ENCODE data around the gene RPS6KA3.
"Not testable (repeated sequence)": the region's sequence is repeated elsewhere in the genome, so short reads cannot be mapped to it uniquely, and the experiment has no call there.

RPS6KA3 gene

GRCh38 chrX:20126833-20127232 lies 139.9 kb downstream of the RPS6KA3 start:
- H2BK15ac ChIP-seq (ENCODE audit: low read length); H2BK12ac ChIP-seq (ENCODE audit: low read length); H3K27me3 ChIP-seq (ENCODE audit: control insufficient read depth in 3 of 3, insufficient read depth in 3 of 3, low read depth in 1 of 3, low read length in 3 of 3); H4K8ac ChIP-seq (ENCODE audit: low read depth, low read length); H3K9ac ChIP-seq (ENCODE audit: low read depth, low read length, poor library complexity); H3K14ac ChIP-seq (ENCODE audit: low read length); H3K23ac ChIP-seq (ENCODE audit: low read depth, low read length, poor library complexity); H3K4ac ChIP-seq (ENCODE audit: low read length); H2BK120ac ChIP-seq (ENCODE audit: low read depth, low read length); H3K79me1 ChIP-seq (ENCODE audit: low read depth, low read length); H2AFZ ChIP-seq (ENCODE audit: low read length); H4K91ac ChIP-seq (ENCODE audit: low read depth, low read length, poor library complexity); H3K4me1 ChIP-seq (ENCODE audit: control insufficient read depth in 2 of 2, insufficient read depth in 1 of 2, low read depth in 1 of 2, low read length in 2 of 2); H3K4me2 ChIP-seq (ENCODE audit: insufficient read depth, low read length, poor library complexity, severe bottlenecking); H3K27ac ChIP-seq (replicated peaks; ENCODE audit: low read length); H3K9me3 ChIP-seq (replicated peaks in 1 of 2; ENCODE audit: control insufficient read depth in 2 of 2, insufficient read depth in 1 of 2, low read depth in 1 of 2, low read length in 2 of 2); DNase-seq (ENCODE audit: low spot score); H2AK5ac ChIP-seq (ENCODE audit: low read depth, low read length); H3K4me3 ChIP-seq (ENCODE audit: low read length in 2 of 2); H2BK5ac ChIP-seq (ENCODE audit: low read length); H3K18ac ChIP-seq (ENCODE audit: low read length): not testable (repeated sequence)
- no CpG with 5 or more reads among the region's 1 CpG for WGBS, 2 donors (ENCODE audit: extremely low coverage in 2 of 2, insufficient read length in 2 of 2, insufficient replicate concordance in 1 of 2)
- peaks cover 0 to 53% of the 10 kb centered on the region in 2 donors for H3K36me3 ChIP-seq (replicated peaks in 1 of 2; ENCODE audit: control insufficient read depth in 2 of 2, insufficient read depth in 2 of 2, low read length in 2 of 2)

DNA sequence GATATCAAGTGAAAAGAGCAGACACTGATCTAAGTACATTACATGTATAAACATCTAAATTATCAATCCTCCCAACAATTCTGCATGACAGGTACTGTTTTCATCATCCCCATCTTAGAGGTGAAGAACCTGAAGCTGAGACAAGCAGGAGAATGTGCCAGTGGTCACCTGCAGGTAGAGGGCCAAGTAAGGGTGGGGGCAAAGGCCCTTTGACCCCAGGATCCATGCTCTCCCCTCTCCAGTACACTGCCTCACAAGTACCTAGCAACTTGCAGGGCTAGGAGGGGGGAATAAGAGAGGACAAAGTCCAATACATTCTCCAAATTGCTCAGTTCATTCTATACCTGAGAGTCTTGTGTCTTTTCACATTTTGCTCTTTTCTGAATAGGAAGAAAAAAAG lies 141.7 kb downstream of the RPS6KA3 start:
- Histone ChIP-seq H3K79me1 (ENCODE audit: low read depth, low read length) (no peaks in the 10 kb centered on the region), H3K4me2 (ENCODE audit: insufficient read depth, low read length, poor library complexity, severe bottlenecking) (no peak overlapping the region), H2AK5ac (ENCODE audit: low read depth, low read length) (no peak overlapping the region), H3K14ac (ENCODE audit: low read length) (no peak overlapping the region), H3K18ac (ENCODE audit: low read length) (no peak overlapping the region), H3K4me3 (ENCODE audit: low read length in 2 of 2) (no peak overlapping the region), H2BK12ac (ENCODE audit: low read length) (no peak overlapping the region), H3K27ac (replicated peaks; ENCODE audit: low read length) (no peak overlapping the region), H3K36me3 (replicated peaks in 1 of 2; ENCODE audit: control insufficient read depth in 2 of 2, insufficient read depth in 2 of 2, low read length in 2 of 2) (peaks cover 0 to 36% of the 10 kb centered on the region in 2 donors), H2BK5ac (ENCODE audit: low read length) (no peak overlapping the region), H2AFZ (ENCODE audit: low read length) (no peak overlapping the region), H2BK120ac (ENCODE audit: low read depth, low read length) (no peak overlapping the region), H2BK15ac (ENCODE audit: low read length) (no peak overlapping the region), H3K9me3 (replicated peaks in 1 of 2; ENCODE audit: control insufficient read depth in 2 of 2, insufficient read depth in 1 of 2, low read depth in 1 of 2, low read length in 2 of 2) (no peaks in the 10 kb centered on the region), H3K4ac (ENCODE audit: low read length) (no peak overlapping the region), H4K91ac (ENCODE audit: low read depth, low read length, poor library complexity) (no peak overlapping the region), H3K23ac (ENCODE audit: low read depth, low read length, poor library complexity) (no peak overlapping the region), H3K27me3 (ENCODE audit: control insufficient read depth in 3 of 3, insufficient read depth in 3 of 3, low read depth in 1 of 3, low read length in 3 of 3) (no peaks in the 10 kb centered on the region), H3K4me1 (ENCODE audit: control insufficient read depth in 2 of 2, insufficient read depth in 1 of 2, low read depth in 1 of 2, low read length in 2 of 2) (no peaks in the 10 kb centered on the region), H4K8ac (ENCODE audit: low read depth, low read length) (no peak overlapping the region), H3K9ac (ENCODE audit: low read depth, low read length, poor library complexity) (no peak overlapping the region)
- DNase-seq (ENCODE audit: low spot score): no peak

DNA sequence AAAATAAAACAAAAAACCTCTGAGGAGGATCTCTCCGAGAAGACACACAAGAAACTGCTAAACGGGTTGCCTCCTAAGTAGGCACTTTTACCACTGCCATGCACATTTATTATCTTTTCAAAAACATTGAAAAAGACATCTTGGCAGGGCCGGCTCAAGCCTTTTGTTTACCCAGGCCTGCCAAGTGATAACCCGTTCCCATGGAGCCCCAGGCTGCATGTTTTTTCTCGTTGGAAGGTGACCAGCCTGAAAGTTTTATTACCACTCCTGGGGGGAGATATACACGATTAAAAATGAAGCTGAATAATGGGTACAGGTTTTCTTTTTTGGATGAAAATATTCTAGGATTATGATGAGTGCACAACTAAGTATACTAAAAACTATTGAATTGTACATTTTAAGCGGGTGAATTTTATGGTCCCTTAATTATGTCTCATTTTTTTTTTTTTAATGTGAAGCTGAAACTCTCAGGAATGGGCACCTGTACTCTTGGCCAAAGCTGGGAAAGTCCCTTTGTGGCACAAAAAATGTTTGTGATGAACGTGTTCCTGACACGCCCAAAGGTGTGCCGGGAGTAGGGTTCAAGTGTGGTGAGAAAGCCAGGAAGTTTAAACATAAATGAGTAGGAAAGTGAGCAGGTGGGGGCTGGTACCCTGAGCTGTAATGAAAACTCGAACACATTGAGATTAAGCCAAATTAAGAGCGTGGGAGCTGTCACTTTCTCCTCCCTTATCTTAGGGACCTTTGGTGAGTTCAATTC lies 148.5 kb downstream of the RPS6KA3 start:
- H3K9me3 ChIP-seq (replicated peaks in 1 of 2; ENCODE audit: control insufficient read depth in 2 of 2, insufficient read depth in 1 of 2, low read depth in 1 of 2, low read length in 2 of 2): peaks cover 0 to 9% of the 10 kb centered on the region in 2 donors
- no peak overlapping the region for H2BK5ac ChIP-seq (ENCODE audit: low read length)
- no peak overlapping the region for H2BK12ac ChIP-seq (ENCODE audit: low read length)
- no peak overlapping the region for H3K9ac ChIP-seq (ENCODE audit: low read depth, low read length, poor library complexity)
- H3K4me3 ChIP-seq (ENCODE audit: low read length in 2 of 2): no peak overlapping the region
- H3K4ac ChIP-seq (ENCODE audit: low read length): no peak overlapping the region
- H2BK120ac ChIP-seq (ENCODE audit: low read depth, low read length): no peak overlapping the region
- no peak overlapping the region for H2AFZ ChIP-seq (ENCODE audit: low read length)
- H4K8ac ChIP-seq (ENCODE audit: low read depth, low read length): no peak overlapping the region
- no CpG with 5 or more reads among the region's 12 CpGs for WGBS, 2 donors (ENCODE audit: extremely low coverage in 2 of 2, insufficient read length in 2 of 2, insufficient replicate concordance in 1 of 2)
- H3K23ac ChIP-seq (ENCODE audit: low read depth, low read length, poor library complexity): no peak overlapping the region
- no peak overlapping the region for H3K14ac ChIP-seq (ENCODE audit: low read length)
- no peaks in the 10 kb centered on the region for H3K79me1 ChIP-seq (ENCODE audit: low read depth, low read length)
- DNase-seq (ENCODE audit: low spot score): no peak
- no peak overlapping the region for H2BK15ac ChIP-seq (ENCODE audit: low read length)
- no peak overlapping the region for H3K4me2 ChIP-seq (ENCODE audit: insufficient read depth, low read length, poor library complexity, severe bottlenecking)
- H3K18ac ChIP-seq (ENCODE audit: low read length): no peak overlapping the region
- H3K4me1 ChIP-seq (ENCODE audit: control insufficient read depth in 2 of 2, insufficient read depth in 1 of 2, low read depth in 1 of 2, low read length in 2 of 2): peaks cover 3 to 4% of the 10 kb centered on the region in 2 donors
- H3K27me3 ChIP-seq (ENCODE audit: control insufficient read depth in 3 of 3, insufficient read depth in 3 of 3, low read depth in 1 of 3, low read length in 3 of 3): peaks cover 0 to 18% (median 13%) of the 10 kb centered on the region in 3 experiments
- no peak overlapping the region for H2AK5ac ChIP-seq (ENCODE audit: low read depth, low read length)
- H4K91ac ChIP-seq (ENCODE audit: low read depth, low read length, poor library complexity): no peak overlapping the region
- no peak overlapping the region for H3K27ac ChIP-seq (replicated peaks; ENCODE audit: low read length)
- no peaks in the 10 kb centered on the region for H3K36me3 ChIP-seq (replicated peaks in 1 of 2; ENCODE audit: control insufficient read depth in 2 of 2, insufficient read depth in 2 of 2, low read length in 2 of 2)

- H2BK15ac ChIP-seq (ENCODE audit: low read length): no peak within 1 kb of the TSS
- no peaks in the 10 kb centered on the region for H3K79me1 ChIP-seq (ENCODE audit: low read depth, low read length)
- peak within 1 kb of the TSS; percentile 78 for H3K18ac ChIP-seq (ENCODE audit: low read length)
- peak within 1 kb of the TSS; percentile 9 to 76 for H3K4me3 ChIP-seq (ENCODE audit: low read length in 2 of 2)
- peak within 1 kb of the TSS; percentile 98 for H3K23ac ChIP-seq (ENCODE audit: low read depth, low read length, poor library complexity)
- peak within 1 kb of the TSS; percentile 84 for H2AFZ ChIP-seq (ENCODE audit: low read length)
- H2BK5ac ChIP-seq (ENCODE audit: low read length): no peak within 1 kb of the TSS
- H4K8ac ChIP-seq (ENCODE audit: low read depth, low read length): peak within 1 kb of the TSS; percentile 17
- H3K4me1 ChIP-seq (ENCODE audit: control insufficient read depth in 2 of 2, insufficient read depth in 1 of 2, low read depth in 1 of 2, low read length in 2 of 2): peaks cover 3 to 4% of the 10 kb centered on the region in 2 donors
- H3K9ac ChIP-seq (ENCODE audit: low read depth, low read length, poor library complexity): no peak within 1 kb of the TSS
- H4K91ac ChIP-seq (ENCODE audit: low read depth, low read length, poor library complexity): no peak within 1 kb of the TSS
- peak within 1 kb of the TSS; percentile 77 for H3K4me2 ChIP-seq (ENCODE audit: insufficient read depth, low read length, poor library complexity, severe bottlenecking)
- H3K14ac ChIP-seq (ENCODE audit: low read length): peak within 1 kb of the TSS; percentile 75
- peak within 1 kb of the TSS; percentile 46 for H2BK12ac ChIP-seq (ENCODE audit: low read length)
- no peaks in the 10 kb centered on the region for H3K36me3 ChIP-seq (replicated peaks in 1 of 2; ENCODE audit: control insufficient read depth in 2 of 2, insufficient read depth in 2 of 2, low read length in 2 of 2)
- no peak within 1 kb of the TSS for H3K4ac ChIP-seq (ENCODE audit: low read length)
- DNase-seq (ENCODE audit: low spot score): no peak
- no CpG with 5 or more reads among the region's 91 CpGs for WGBS, 2 donors (ENCODE audit: extremely low coverage in 2 of 2, insufficient read length in 2 of 2, insufficient replicate concordance in 1 of 2)
- H2AK5ac ChIP-seq (ENCODE audit: low read depth, low read length): no peak within 1 kb of the TSS
- H3K9me3 ChIP-seq (replicated peaks in 1 of 2; ENCODE audit: control insufficient read depth in 2 of 2, insufficient read depth in 1 of 2, low read depth in 1 of 2, low read length in 2 of 2): peaks cover 0 to 9% of the 10 kb centered on the region in 2 donors
- H2BK120ac ChIP-seq (ENCODE audit: low read depth, low read length): no peak within 1 kb of the TSS
- H3K27ac ChIP-seq (replicated peaks; ENCODE audit: low read length): no peak within 1 kb of the TSS
- H3K27me3 ChIP-seq (ENCODE audit: control insufficient read depth in 3 of 3, insufficient read depth in 3 of 3, low read depth in 1 of 3, low read length in 3 of 3): peaks cover 0 to 18% (median 13%) of the 10 kb centered on the region in 3 experiments
Measured at GRCh38 chrX:20116577-20117240, 150.0 kb downstream of the RPS6KA3 start, which contains the start of gene MAP7D2. TSS of gene MAP7D2 (minus strand) at chrX:20116907. CDS start at chrX:20116879, 28 bp downstream.
